DOHH2 (cell line): ENCODE data around the gene KIF9.

Experiments used
- H3F3A ChIP-seq: fragments of 200-600 bp; sonication (generic), shearing (Covaris generic); 2 replicates; pipeline ENCODE4 v1.6.0; 2016; ENCODE audit warnings: antibody characterized with exemption, mild to moderate bottlenecking; ENCODE audit not compliant: control insufficient read depth, insufficient read depth
- H3K27ac ChIP-seq: fragments of 200-600 bp; sonication (generic); 2 replicates; pipeline ENCODE4 v1.5.1; 2014; ENCODE audit warnings: low read depth, mild to moderate bottlenecking, low read length, moderate library complexity
- H3K27me3 ChIP-seq: fragments of 200-600 bp; sonication (generic); 2 replicates; pipeline ENCODE4 v1.6.1; 2014; ENCODE audit warnings: mild to moderate bottlenecking, low read length, mixed read lengths; ENCODE audit not compliant: control insufficient read depth
- H3K36me3 ChIP-seq: fragments of 200-600 bp; sonication (generic); 2 replicates; pipeline ENCODE4 v1.6.1; 2014; ENCODE audit warnings: mild to moderate bottlenecking, low read length, moderate library complexity, mixed read lengths; ENCODE audit not compliant: control insufficient read depth
- H3K4me1 ChIP-seq: fragments of 200-600 bp; sonication (generic); 2 replicates; pipeline ENCODE4 v1.6.1; 2014; ENCODE audit warnings: mild to moderate bottlenecking, low read length, mixed read lengths; ENCODE audit not compliant: control insufficient read depth
- H3K4me2 ChIP-seq: fragments of 200-600 bp; sonication (generic); 2 replicates; pipeline ENCODE4 v1.6.0; 2014; ENCODE audit warnings: mild to moderate bottlenecking, low read length, moderate library complexity
- H3K4me3 ChIP-seq: fragments of 200-600 bp; sonication (generic); 2 replicates; pipeline ENCODE4 v1.5.1; 2014; ENCODE audit warnings: mild to moderate bottlenecking, low read length, mixed read lengths
- H3K79me2 ChIP-seq: fragments of 200-600 bp; sonication (generic); 2 replicates; pipeline ENCODE4 v1.6.1; 2014; ENCODE audit warnings: mild to moderate bottlenecking, low read length, mixed read lengths; ENCODE audit not compliant: control insufficient read depth
- H3K9me2 ChIP-seq: fragments of 200-600 bp; sonication (generic); replicated peaks from 2 replicates; pipeline ENCODE4 v1.6.1; 2014; ENCODE audit warnings: mild to moderate bottlenecking, low read length, mixed read lengths; ENCODE audit not compliant: control insufficient read depth
- H3K9me3 ChIP-seq: fragments of 200-600 bp; sonication (generic); 2 replicates; pipeline ENCODE4 v1.6.1; 2014; ENCODE audit warnings: antibody characterized with exemption, low read length, mixed read lengths; ENCODE audit not compliant: control insufficient read depth, insufficient read depth
- H4K20me1 ChIP-seq: fragments of 200-600 bp; sonication (generic); 2 replicates; pipeline ENCODE4 v1.6.0; 2014; ENCODE audit warnings: low read depth, mild to moderate bottlenecking, antibody characterized with exemption, low read length, moderate library complexity; ENCODE audit not compliant: control insufficient read depth, insufficient read depth
- EZH2phosphoT487 ChIP-seq: fragments of 200-600 bp; sonication (generic); IDR thresholded peaks from 2 replicates; pipeline ENCODE4 v1.6.1; 2017; ENCODE audit warnings: borderline replicate concordance, mild to moderate bottlenecking, antibody characterized with exemption, low read length, moderate library complexity, mixed read lengths
- TF ChIP-seq, protein P1 (sequence below): fragments of 200-600 bp; sonication (generic); IDR thresholded peaks from one replicate; pipeline ENCODE4 v1.5.1; 2014; ENCODE audit warnings: antibody characterized with exemption, mild to moderate bottlenecking, low read depth, low read length; ENCODE audit not compliant: poor library complexity, severe bottlenecking

Gene KIF9

GRCh38 chr3:47239929-47240328 lies 42.7 kb downstream of the KIF9 start:
- Histone ChIP-seq H3F3A (no peaks in the 10 kb centered on the region), H3K9me2 (no peaks in the 10 kb centered on the region), H3K4me1 (no peaks in the 10 kb centered on the region), H3K27ac (no peak overlapping the region), H3K36me3 (no peaks in the 10 kb centered on the region), H4K20me1 (no peaks in the 10 kb centered on the region), H3K4me2 (no peak overlapping the region), H3K4me3 (no peak overlapping the region), H3K27me3 (no peaks in the 10 kb centered on the region), H3K79me2 (no peaks in the 10 kb centered on the region), H3K9me3 (no peaks in the 10 kb centered on the region)
- TF ChIP-seq EZH2phosphoT487: no peak
- TF ChIP-seq, protein P1, sequence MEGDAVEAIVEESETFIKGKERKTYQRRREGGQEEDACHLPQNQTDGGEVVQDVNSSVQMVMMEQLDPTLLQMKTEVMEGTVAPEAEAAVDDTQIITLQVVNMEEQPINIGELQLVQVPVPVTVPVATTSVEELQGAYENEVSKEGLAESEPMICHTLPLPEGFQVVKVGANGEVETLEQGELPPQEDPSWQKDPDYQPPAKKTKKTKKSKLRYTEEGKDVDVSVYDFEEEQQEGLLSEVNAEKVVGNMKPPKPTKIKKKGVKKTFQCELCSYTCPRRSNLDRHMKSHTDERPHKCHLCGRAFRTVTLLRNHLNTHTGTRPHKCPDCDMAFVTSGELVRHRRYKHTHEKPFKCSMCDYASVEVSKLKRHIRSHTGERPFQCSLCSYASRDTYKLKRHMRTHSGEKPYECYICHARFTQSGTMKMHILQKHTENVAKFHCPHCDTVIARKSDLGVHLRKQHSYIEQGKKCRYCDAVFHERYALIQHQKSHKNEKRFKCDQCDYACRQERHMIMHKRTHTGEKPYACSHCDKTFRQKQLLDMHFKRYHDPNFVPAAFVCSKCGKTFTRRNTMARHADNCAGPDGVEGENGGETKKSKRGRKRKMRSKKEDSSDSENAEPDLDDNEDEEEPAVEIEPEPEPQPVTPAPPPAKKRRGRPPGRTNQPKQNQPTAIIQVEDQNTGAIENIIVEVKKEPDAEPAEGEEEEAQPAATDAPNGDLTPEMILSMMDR: no peak

GRCh38 chr3:47238017-47238416 lies 44.6 kb downstream of the KIF9 start:
- TF ChIP-seq EZH2phosphoT487: no peak
- TF ChIP-seq, protein P1: no peak
- Histone ChIP-seq H4K20me1 (no peaks in the 10 kb centered on the region), H3K36me3 (no peaks in the 10 kb centered on the region), H3F3A (no peaks in the 10 kb centered on the region), H3K27me3 (no peaks in the 10 kb centered on the region), H3K4me1 (no peaks in the 10 kb centered on the region), H3K9me2 (no peaks in the 10 kb centered on the region), H3K9me3 (no peaks in the 10 kb centered on the region), H3K4me3 (no peak overlapping the region), H3K79me2 (no peaks in the 10 kb centered on the region), H3K27ac (no peak overlapping the region), H3K4me2 (no peak overlapping the region)

DNA sequence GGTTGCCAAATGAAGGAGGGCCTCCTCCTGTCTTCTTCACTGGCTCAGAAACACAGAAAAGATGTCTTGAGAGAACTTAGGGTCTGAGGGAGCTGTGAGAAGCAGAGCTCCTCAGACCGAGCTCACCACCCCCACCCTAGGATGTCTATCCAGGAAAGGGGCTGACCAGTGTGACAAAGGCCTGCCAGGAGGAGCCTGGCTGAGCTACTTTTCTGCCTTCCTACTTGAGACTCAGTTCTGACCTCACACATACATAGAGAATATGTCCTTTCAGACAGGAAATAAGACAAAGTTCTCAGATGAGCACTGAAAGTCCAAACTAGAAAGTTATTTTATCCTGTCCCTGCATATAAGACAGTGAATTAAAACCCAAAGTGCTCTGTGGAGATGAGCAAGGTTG lies 54.5 kb downstream of the KIF9 start:
- Histone ChIP-seq H3K9me2 (no peaks in the 10 kb centered on the region), H3K4me1 (peaks cover 20% of the 10 kb centered on the region), H3K9me3 (no peaks in the 10 kb centered on the region), H3K36me3 (no peaks in the 10 kb centered on the region), H3K27ac (no peak overlapping the region), H3F3A (no peaks in the 10 kb centered on the region), H3K79me2 (no peaks in the 10 kb centered on the region), H3K27me3 (0 out of 2 replicates have a peak, but pooled peaks cover 2% of the 10 kb centered on the region), H4K20me1 (no peaks in the 10 kb centered on the region), H3K4me3 (no peak overlapping the region), H3K4me2 (peak overlapping the region; percentile 11; the same call in 1 of the 2 replicates)
- TF ChIP-seq EZH2phosphoT487: no peak
- TF ChIP-seq, protein P1: no peak

DNA sequence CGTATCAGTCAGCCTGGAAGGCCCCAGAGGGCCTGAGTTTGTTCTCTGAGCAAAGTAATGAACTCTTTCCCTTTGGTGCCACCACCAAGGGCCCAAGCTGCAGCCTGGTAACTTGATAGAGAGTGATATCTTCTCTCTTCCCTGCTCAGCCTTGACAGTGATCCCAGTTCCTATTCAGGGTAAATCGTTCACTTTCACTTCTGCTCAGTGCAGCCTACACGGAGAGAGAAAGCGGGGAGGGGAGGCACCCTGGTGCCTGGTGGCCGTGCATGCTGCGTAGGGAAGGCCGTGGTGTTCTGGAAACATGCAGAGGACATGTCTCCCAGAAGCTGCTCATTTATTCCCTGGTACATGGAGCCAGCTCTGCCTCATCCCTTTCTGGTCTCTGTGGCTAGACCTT lies 54.9 kb downstream of the KIF9 start:
- Histone ChIP-seq H3F3A (no peaks in the 10 kb centered on the region), H3K9me3 (no peaks in the 10 kb centered on the region), H4K20me1 (no peaks in the 10 kb centered on the region), H3K4me3 (no peak overlapping the region), H3K27me3 (0 out of 2 replicates have a peak, but pooled peaks cover 2% of the 10 kb centered on the region), H3K9me2 (no peaks in the 10 kb centered on the region), H3K27ac (no peak overlapping the region), H3K4me2 (peak overlapping the region; percentile 11; the same call in 1 of the 2 replicates), H3K79me2 (no peaks in the 10 kb centered on the region), H3K4me1 (peaks cover 20% of the 10 kb centered on the region), H3K36me3 (no peaks in the 10 kb centered on the region)
- TF ChIP-seq EZH2phosphoT487: no peak
- TF ChIP-seq, protein P1: no peak
